Spleen (tissue), 7 donors: Measurements from ENCODE around the gene LYPD1.

ENCODE experiments used
- CTCF ChIP-seq, 11 experiments: fragments of 200-600 bp in 7 of 11; fragments of 450-650 bp in 4 of 11; sonication (generic) in 4 of 11; IDR thresholded peaks in 8 of 11; conservative IDR thresholded peaks in 3 of 11; 1 replicate in 7 of 11; 2 replicates in 4 of 11; pipeline versions ENCODE4 v1.4.0 to v1.8.0; 2016 to 2021; ENCODE audit warnings: antibody characterized with exemption in 11 of 11, inconsistent platforms in 4 of 11, mild to moderate bottlenecking in 1 of 11
- POLR2A ChIP-seq, 3 donors: fragments of 450-650 bp; IDR thresholded peaks; one replicate each; pipeline ENCODE4 v1.5.1; 2017; ENCODE audit warnings: antibody characterized with exemption in 3 of 3, mild to moderate bottlenecking in 1 of 3
- POLR2AphosphoS5 ChIP-seq, 3 donors: sonication (generic); formaldehyde crosslinking; IDR thresholded peaks; one replicate each; pipeline ENCODE4 v1.5.1; 2017; ENCODE audit warnings: antibody characterized with exemption in 3 of 3
- donor health status: DM: no; HTN: no; CAD: no; lungs with moderate emphysema.
- donor health status: DM: no; HTN: no; CAD: no.
- donor health status: DM: no; HTN: no; CAD: no.

GRCh38 chr2:132599556-132599955 lies 70.4 kb downstream of the LYPD1 start:
- TF ChIP-seq POLR2A (IDR thresholded peaks at IDR 0.05) = no peak
- TF ChIP-seq CTCF (IDR thresholded peaks at IDR 0.05 in 8 of 11, conservative IDR thresholded peaks at IDR 0.05 in 3 of 11) = no peak
- no peak for TF ChIP-seq POLR2AphosphoS5 (IDR thresholded peaks at IDR 0.05)
